ENCODE data around the gene CDH23. TPM values are rescaled to one million over a fixed set of nuclear protein-coding genes. Genes with fewer than 3 reads are reported as not detected.
A peak's percentile ranks its signal among the peaks of the same experiment; 100 is the strongest.

CDH23 gene
- total and polyA plus RNA-seq, 9 of the 15 experiments (the other 6 are each of a cell fraction or from before 2014, with no cell fraction given) = 0.18 to 1.2 (median 0.47) TPM

DNA sequence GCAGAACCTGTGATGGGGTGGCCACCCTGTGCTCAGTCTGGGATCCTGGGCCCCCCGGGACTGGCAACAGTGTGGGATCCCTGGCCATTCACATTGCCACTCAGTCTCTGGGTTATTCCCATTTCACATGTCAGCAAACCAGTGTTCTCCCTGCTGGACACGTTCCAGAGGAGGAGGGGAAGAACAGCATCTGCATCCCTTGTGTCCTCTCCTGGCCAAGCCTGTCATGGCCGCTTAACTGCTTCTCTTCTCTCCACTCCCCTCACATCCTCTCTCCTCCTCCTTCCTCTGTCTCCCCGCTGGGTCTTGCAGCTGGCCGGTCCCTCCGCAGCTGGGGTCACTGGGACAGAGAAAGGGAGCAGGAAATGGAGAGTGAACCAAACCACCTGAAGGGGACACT lies 248.5 kb downstream of the CDH23 start:
- FAIRE-seq (no peak), DNase-seq (ENCODE audit: extremely low read depth in 1 of 4, low spot score in 3 of 4) (peak in 1 of 4 experiments; percentile 40), ATAC-seq (no peak)
- ChIA-PET POLR2A (interaction anchor here (1.1 kb wide), 1 partner anchor 9 kb away, joined by 3 read pairs; no protein-coding TSS in a partner anchor), CTCF (ENCODE audit: low intra/inter-chr PET ratio) (no interaction called here)
- Histone ChIP-seq H3K9ac (ENCODE audit: insufficient read depth in 1 of 2, low read depth in 2 of 2, low read length in 2 of 2) (peak overlapping the region in 1 of 2 experiments; percentile 46; a peak in 1 of 4 replicates), H3K4me3 (no peak overlapping the region), H3K27me3 (ENCODE audit: control insufficient read depth in 2 of 2, insufficient read depth in 2 of 2, low read length in 2 of 2) (no peaks in the 10 kb centered on the region), H3K27ac (ENCODE audit: extremely low read depth, low read depth, low read length) (no peak overlapping the region), H3K36me3 (ENCODE audit: control insufficient read depth, insufficient read depth, low read length) (no peaks in the 10 kb centered on the region), H3K4me1 (replicated peaks in 1 of 2; ENCODE audit: control insufficient read depth in 2 of 2, insufficient read depth in 2 of 2, low read length in 2 of 2) (peaks cover 36 to 72% of the 10 kb centered on the region in 2 experiments), H3K79me2 (ENCODE audit: control insufficient read depth, insufficient read depth, low read length) (no peaks in the 10 kb centered on the region), H3K9me1 (ENCODE audit: control insufficient read depth, insufficient read depth, low read length) (no peaks in the 10 kb centered on the region), H3K9me3 (replicated peaks; ENCODE audit: control insufficient read depth, insufficient read depth, low read depth, low read length) (no peaks in the 10 kb centered on the region), H3K4me2 (ENCODE audit: insufficient read depth, low read length) (no peak overlapping the region), H2AFZ (ENCODE audit: low read depth, low read length) (0 out of 2 replicates have a peak overlapping the region, but pooled peaks have one; percentile 49), H4K20me1 (replicated peaks; ENCODE audit: control insufficient read depth, insufficient read depth, low read length) (no peaks in the 10 kb centered on the region)
- intact Hi-C loops (cut with micrococcal nuclease) = loop anchor here (5.0 kb wide), 1 partner anchor 33 kb away; no protein-coding TSS in a partner anchor
- in situ Hi-C loops (cut with MboI) = no loop called here
- TF ChIP-seq NFIC (IDR thresholded peaks at IDR 0.05) (peak; percentile 65), ADNP (tag; IDR thresholded peaks at IDR 0.05) (no peak)
- BruUV-seq (replicated peaks) = no TSS peak
- 78% methylated on average over 6 of the region's 6 CpGs for WGBS (ENCODE audit: insufficient coverage, low coverage, missing lambda C conversion rate)

DNA sequence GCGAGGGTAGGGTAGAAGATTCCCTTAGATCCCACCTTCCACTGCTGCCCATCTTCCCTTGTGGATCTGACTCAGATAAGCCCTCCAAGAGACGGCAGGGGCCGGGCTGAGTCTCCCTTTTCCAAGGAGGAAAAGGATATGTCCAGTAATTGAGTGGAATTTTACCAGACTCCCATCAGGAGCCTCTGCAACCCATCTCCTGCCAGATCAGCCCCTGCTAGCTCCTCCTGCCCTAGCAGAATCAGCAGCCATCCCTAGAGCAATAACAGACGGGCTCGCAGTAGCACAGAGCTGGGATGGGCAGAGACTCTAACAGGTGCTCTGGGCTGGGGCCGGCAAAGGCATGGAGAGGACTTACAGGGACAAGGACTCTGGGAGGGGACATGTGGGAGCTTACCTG lies 249.3 kb downstream of the CDH23 start:
- Histone ChIP-seq H3K9me3 (replicated peaks; ENCODE audit: control insufficient read depth, insufficient read depth, low read depth, low read length) (no peaks in the 10 kb centered on the region), H3K9me1 (ENCODE audit: control insufficient read depth, insufficient read depth, low read length) (no peaks in the 10 kb centered on the region), H2AFZ (ENCODE audit: low read depth, low read length) (peak overlapping the region; percentile 37; the same call in 1 of the 2 replicates), H3K9ac (ENCODE audit: insufficient read depth in 1 of 2, low read depth in 2 of 2, low read length in 2 of 2) (peak overlapping the region in 1 of 2 experiments; percentile 79; a peak in 2 of 4 replicates), H3K36me3 (ENCODE audit: control insufficient read depth, insufficient read depth, low read length) (no peaks in the 10 kb centered on the region), H3K27ac (ENCODE audit: extremely low read depth, low read depth, low read length) (no peak overlapping the region), H4K20me1 (replicated peaks; ENCODE audit: control insufficient read depth, insufficient read depth, low read length) (no peaks in the 10 kb centered on the region), H3K4me3 (no peak overlapping the region), H3K79me2 (ENCODE audit: control insufficient read depth, insufficient read depth, low read length) (no peaks in the 10 kb centered on the region), H3K4me2 (ENCODE audit: insufficient read depth, low read length) (no peak overlapping the region), H3K27me3 (ENCODE audit: control insufficient read depth in 2 of 2, insufficient read depth in 2 of 2, low read length in 2 of 2) (no peaks in the 10 kb centered on the region), H3K4me1 (replicated peaks in 1 of 2; ENCODE audit: control insufficient read depth in 2 of 2, insufficient read depth in 2 of 2, low read length in 2 of 2) (peaks cover 39 to 68% of the 10 kb centered on the region in 2 experiments)
- ChIA-PET POLR2A (interaction anchor here (0.5 to 1.1 kb wide), 4 partner anchors 8 to 311 kb away, joined by 3 to 4 read pairs (median 3); no protein-coding TSS in a partner anchor), CTCF (ENCODE audit: low intra/inter-chr PET ratio) (no interaction called here)
- no peak for FAIRE-seq
- BruUV-seq (replicated peaks) = no TSS peak
- intact Hi-C loops (cut with micrococcal nuclease) = loop anchor here (5.0 kb wide), 1 partner anchor 34 kb away; no protein-coding TSS in a partner anchor
- no peak for ATAC-seq
- WGBS (ENCODE audit: insufficient coverage, low coverage, missing lambda C conversion rate) = 81% methylated on average over 6 of the region's 6 CpGs
- in situ Hi-C loops (cut with MboI) = no loop called here
- no peak for DNase-seq (ENCODE audit: extremely low read depth in 1 of 4, low spot score in 3 of 4)
- TF ChIP-seq NFYB (IDR thresholded peaks at IDR 0.05; ENCODE audit: extremely low read depth, insufficient read length) (no peak), CEBPB (tag; IDR thresholded peaks at IDR 0.05) (no peak), ZNF780A (CRISPR knock-in tag; IDR thresholded peaks at IDR 0.05) (no peak), HNRNPUL1 (IDR thresholded peaks at IDR 0.05; ENCODE audit: low read length) (no peak), ETV6 (IDR thresholded peaks at IDR 0.05; ENCODE audit: borderline replicate concordance in 1 of 2, low read depth in 2 of 2, low read length in 1 of 2) (no peak), ETV6 (CRISPR knock-in tag; IDR thresholded peaks at IDR 0.05; ENCODE audit: borderline replicate concordance) (no peak), ZNF444 (CRISPR knock-in tag; IDR thresholded peaks at IDR 0.05) (no peak), FOXK1 (CRISPR knock-in tag; IDR thresholded peaks at IDR 0.05; ENCODE audit: borderline replicate concordance) (no peak), TRIM28 (IDR thresholded peaks at IDR 0.05) (no peak), KLF10 (CRISPR knock-in tag; IDR thresholded peaks at IDR 0.05) (no peak), TRIM24 (IDR thresholded peaks at IDR 0.05) (no peak), ZNF57 (CRISPR knock-in tag; IDR thresholded peaks at IDR 0.05) (no peak), ETV1 (tag; conservative IDR thresholded peaks at IDR 0.05; ENCODE audit: low read depth) (no peak), BHLHE40 (IDR thresholded peaks at IDR 0.05; ENCODE audit: low read length) (no peak), HDAC2 (IDR thresholded peaks at IDR 0.05) (no peak), ZNF134 (CRISPR knock-in tag; conservative IDR thresholded peaks at IDR 0.05) (no peak)
- TF ChIP-seq, protein P1, sequence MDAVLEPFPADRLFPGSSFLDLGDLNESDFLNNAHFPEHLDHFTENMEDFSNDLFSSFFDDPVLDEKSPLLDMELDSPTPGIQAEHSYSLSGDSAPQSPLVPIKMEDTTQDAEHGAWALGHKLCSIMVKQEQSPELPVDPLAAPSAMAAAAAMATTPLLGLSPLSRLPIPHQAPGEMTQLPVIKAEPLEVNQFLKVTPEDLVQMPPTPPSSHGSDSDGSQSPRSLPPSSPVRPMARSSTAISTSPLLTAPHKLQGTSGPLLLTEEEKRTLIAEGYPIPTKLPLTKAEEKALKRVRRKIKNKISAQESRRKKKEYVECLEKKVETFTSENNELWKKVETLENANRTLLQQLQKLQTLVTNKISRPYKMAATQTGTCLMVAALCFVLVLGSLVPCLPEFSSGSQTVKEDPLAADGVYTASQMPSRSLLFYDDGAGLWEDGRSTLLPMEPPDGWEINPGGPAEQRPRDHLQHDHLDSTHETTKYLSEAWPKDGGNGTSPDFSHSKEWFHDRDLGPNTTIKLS (IDR thresholded peaks at IDR 0.05; ENCODE audit: borderline replicate concordance, low read depth) = no peak
